HG02610 (cell line): ENCODE measurements around the gene TMEM156.
A peak's percentile ranks its signal among the peaks of the same experiment; 100 is the strongest.
"Not testable (repeated sequence)": the region's sequence is repeated elsewhere in the genome, so short reads cannot be mapped to it uniquely, and the experiment has no call there.

Source experiments
- ATAC-seq: cut with Tn5 transposase; IDR thresholded peaks from one replicate; pipeline ENCODE4 v1.9.1; 2021; ENCODE audit warnings: mild to moderate bottlenecking, moderate library complexity; ENCODE audit not compliant: unreplicated experiment

Gene TMEM156

DNA sequence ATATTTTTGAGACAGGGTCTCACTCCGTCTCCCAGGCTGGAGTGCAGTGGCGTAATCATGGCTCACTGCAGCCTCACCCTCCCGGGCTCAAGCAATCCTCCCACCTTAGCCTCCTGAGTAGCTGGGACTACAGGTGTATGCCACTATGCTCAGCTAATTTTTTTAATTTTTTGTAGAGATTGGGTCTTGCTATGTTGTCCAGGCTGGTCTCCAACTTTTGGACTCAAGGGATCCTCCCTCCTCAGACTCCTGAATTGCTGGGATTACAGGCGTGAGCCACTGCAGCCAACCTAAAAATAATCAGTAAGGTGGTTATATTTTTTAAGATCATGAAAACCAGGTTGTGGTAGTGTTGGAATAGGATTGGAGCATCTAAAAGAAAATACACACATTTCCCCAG lies 38.1 kb downstream of the TMEM156 start:
- ATAC-seq: no peak

DNA sequence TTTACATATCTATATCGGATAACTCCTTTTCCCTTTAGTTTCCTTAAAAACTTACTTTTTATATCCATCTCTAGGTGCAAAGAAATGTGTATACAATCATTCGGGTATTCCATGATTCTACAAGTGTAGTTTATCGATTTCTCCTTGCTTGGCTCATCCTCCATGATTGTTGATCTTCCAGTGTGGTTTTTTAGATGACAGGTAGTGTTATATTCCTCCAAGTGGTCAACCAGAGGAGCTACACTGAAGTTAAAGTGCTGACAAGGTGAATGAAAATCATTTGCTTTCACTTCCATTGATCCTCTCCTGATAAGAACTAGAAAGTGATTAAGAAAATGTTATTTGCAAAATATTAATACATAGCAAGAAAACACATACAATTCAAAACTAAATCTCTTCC lies 38.5 kb downstream of the TMEM156 start:
- no peak for ATAC-seq

- ATAC-seq: no peak
Observed at GRCh38 chr4:38990241-38990640, 42.0 kb downstream of the TMEM156 start.

GRCh38 chr4:38989487-38989886 lies 42.7 kb downstream of the TMEM156 start:
- ATAC-seq: no peak

- not testable (repeated sequence) for ATAC-seq
Observed at GRCh38 chr4:38988353-38988752, 43.9 kb downstream of the TMEM156 start.

GRCh38 chr4:38987491-38987890 lies 44.7 kb downstream of the TMEM156 start:
- no peak for ATAC-seq

DNA sequence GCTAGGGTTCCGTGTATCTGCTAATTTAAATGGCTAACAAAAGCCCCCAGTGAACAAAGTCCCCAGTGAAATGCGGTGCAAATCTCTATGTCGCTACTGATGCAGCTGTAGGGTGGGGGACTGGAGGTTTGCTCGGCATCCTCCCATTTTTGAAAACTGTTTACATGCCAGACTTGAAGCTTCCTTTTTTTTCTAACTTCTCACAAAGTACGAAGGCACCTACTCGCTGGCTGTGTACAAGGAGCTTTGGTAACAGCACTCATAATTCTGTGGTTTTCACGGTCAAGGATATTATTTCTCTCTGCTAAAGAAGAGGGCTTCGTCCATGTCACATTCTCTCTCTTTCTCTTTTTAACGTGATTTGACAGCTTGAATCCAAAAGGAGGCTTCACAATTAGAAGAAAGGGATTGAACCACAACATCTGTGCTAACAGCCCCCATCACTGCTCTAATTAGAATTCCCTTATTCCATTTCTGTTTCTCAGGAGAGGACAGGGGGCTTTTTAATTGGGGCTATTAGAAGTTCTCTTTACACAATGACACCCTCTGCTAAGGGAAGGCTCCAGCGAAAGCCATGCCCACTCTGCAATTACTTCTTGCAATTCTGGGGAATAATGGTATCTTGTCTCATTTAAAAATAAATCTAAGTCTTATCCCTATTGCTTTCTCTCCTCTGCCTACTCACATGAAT lies 46.7 kb downstream of the TMEM156 start:
- no peak for ATAC-seq

DNA sequence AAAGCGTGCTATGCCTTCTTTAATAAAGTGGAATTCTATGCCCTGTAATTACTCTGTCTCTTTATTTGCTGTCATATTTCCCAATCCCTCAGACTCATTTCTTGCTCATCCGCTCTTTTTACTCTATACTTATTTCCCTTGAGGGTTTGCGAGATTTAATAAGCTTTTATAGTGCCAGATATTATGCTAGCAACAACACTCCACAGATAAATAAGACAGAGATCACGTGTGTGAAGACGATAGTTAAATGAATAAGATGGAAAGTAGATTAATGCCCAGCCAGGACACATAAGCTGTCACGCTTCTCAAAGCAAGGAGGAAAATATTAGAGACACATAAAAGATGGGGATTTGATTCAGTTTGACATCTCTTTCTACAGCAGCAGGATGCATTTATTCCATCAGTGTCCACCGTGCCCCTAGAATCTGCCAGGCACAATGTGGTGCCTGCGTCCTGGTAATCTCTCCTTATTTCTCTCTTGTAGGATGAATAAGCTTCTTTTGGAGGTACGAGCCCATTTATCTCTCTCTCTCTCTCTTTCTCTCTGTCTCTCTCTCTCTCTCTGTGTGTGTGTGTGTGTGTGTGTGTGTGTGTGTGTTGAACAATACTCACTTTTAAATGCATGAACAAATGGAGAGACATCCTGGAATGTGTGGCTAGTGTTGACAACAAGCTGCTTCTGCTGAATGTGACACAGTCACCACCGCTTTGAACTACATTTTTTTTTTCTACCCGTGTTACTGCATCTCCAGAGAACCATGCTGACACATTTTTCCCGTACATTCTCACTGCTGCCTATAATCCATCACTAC lies 48.2 kb downstream of the TMEM156 start:
- ATAC-seq: no peak

GRCh38 chr4:38983291-38983690 lies 48.9 kb downstream of the TMEM156 start:
- ATAC-seq: no peak

GRCh38 chr4:38982361-38983095 lies 49.7 kb downstream of the TMEM156 start:
- no peak for ATAC-seq

- peak; percentile 38 for ATAC-seq
Observed at GRCh38 chr4:38980903-38981676, 51.1 kb downstream of the TMEM156 start.

- no peak for ATAC-seq
Observed at GRCh38 chr4:38979511-38980230, 52.5 kb downstream of the TMEM156 start.

GRCh38 chr4:38979081-38979480 lies 53.1 kb downstream of the TMEM156 start:
- no peak for ATAC-seq

GRCh38 chr4:38976308-38976707 lies 55.9 kb downstream of the TMEM156 start:
- ATAC-seq: no peak

DNA sequence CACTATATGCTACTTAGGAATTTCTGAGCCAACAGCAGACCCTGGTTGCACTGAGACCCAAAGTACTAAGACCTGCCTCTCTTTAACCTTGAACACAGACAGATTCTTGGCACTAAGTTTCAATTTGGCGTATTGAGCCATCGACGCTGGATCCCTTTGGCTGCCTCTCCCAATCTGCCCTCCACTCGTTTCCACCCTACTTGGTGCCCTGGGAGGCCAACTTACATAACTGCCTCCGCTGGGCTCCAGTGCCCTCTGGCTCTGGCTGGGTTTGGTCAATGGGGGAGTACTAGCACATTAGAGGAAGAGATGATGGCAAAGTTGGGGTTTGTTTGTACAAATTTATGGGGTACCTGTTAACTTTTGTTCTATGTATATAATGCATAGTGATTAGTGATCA lies 63.5 kb downstream of the TMEM156 start:
- no peak for ATAC-seq

DNA sequence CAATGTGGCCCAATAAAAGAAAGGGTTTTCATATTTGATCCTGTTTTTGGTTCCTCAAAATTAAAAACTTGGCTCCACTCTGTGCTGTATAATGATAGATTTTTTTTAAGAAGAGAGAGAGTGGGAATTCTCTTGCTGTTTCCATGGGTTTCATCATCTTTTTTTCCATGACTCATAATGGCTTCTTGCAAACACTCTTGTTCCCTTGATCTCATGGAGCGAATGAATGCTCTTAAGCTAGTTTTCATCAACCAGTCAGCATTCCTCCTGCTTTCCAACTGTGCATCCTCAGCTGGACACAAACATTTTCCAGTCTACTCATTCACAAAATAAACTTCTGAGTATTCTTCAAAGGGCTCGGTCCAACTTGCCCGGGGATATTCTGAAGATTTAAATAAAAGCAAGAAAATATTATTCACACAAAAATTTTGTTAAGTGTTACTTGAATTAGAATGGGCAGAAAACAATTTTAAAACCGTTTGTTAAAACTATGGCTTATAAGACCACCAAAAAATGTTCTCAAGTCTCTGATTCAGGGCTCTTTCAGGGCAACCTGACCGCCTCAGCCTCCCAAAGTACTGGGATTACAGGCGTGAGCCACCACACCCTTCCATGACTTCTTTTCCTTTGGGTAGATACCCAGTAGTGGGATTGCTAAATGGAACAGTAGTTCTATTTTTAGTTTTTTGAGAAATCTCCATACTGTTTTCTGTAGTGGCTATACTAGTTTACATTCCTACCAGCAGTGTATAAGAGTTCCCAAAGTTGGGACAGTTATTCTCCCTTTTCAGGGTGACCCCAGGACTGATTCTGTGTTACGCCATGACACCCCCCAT lies 64.7 kb downstream of the TMEM156 start:
- no peak for ATAC-seq

- ATAC-seq: no peak
Observed at GRCh38 chr4:38965866-38966265, 66.3 kb downstream of the TMEM156 start.

GRCh38 chr4:38964942-38965775 lies 67.0 kb downstream of the TMEM156 start:
- no peak for ATAC-seq
